Naive B cell (primary cell): ENCODE data around the gene TCF12. TPM values are rescaled to one million over a fixed set of nuclear protein-coding genes. Genes with fewer than 3 reads are reported as not detected.

Source experiments
- ATAC-seq, 2 donors: fragments of 150-1000 bp; cut with Tn5 transposase; 2 replicates each; pipeline ENCODE4 v1.10.0; 2021; ENCODE audit warnings: low read depth in 2 of 2, mild to moderate bottlenecking in 2 of 2, moderate library complexity in 2 of 2
- DNase-seq: peaks from one replicate; pipeline ENCODE4 v3.0.0; 2022
- H3K27ac Mint-ChIP-seq, 6 donors: one replicate each; pipeline ENCODE4 v1.8.0; 2020 to 2022; ENCODE audit warnings: mild to moderate bottlenecking in 6 of 6, mixed read lengths in 6 of 6, moderate library complexity in 5 of 6, inconsistent platforms in 2 of 6
- H3K27me3 Mint-ChIP-seq, 3 donors: one replicate each; pipeline ENCODE4 v1.8.0; 2021 to 2022; ENCODE audit warnings: mixed read lengths in 3 of 3, mild to moderate bottlenecking in 1 of 3
- H3K36me3 Mint-ChIP-seq, 2 donors: one replicate each; pipeline ENCODE4 v1.8.0; 2020 to 2022; ENCODE audit warnings: mixed read lengths in 2 of 2, inconsistent platforms in 1 of 2, mild to moderate bottlenecking in 1 of 2
- H3K4me1 Mint-ChIP-seq, 3 donors: one replicate each; pipeline ENCODE4 v1.8.0; 2020 to 2022; ENCODE audit warnings: mixed read lengths in 3 of 3, inconsistent platforms in 1 of 3, mild to moderate bottlenecking in 1 of 3, moderate library complexity in 1 of 3
- H3K4me3 Mint-ChIP-seq, 8 donors: one replicate each; pipeline ENCODE4 v1.8.0; 2020 to 2022; ENCODE audit warnings: mild to moderate bottlenecking in 8 of 8, mixed read lengths in 8 of 8, moderate library complexity in 8 of 8, inconsistent platforms in 2 of 8
- H3K9me3 Mint-ChIP-seq, 7 donors: one replicate each; pipeline ENCODE4 v1.8.0; 2020 to 2022; ENCODE audit warnings: mixed read lengths in 7 of 7, mild to moderate bottlenecking in 5 of 7, inconsistent platforms in 2 of 7, moderate library complexity in 1 of 7
- polyA plus RNA-seq, 6 donors: library from polyadenylated mRNA; unstranded; fragments of 300-500 nt; fragmentation: Illumina TruSeq; gene quantifications; one replicate each; pipeline ENCODE4 v1.2.3, GENCODE V29; 2021; ENCODE audit warnings: low read depth in 6 of 6

Gene TCF12
- polyA plus RNA-seq, 6 donors from 2014 or later, result 42.0 to 70.9 (median 56.1) TPM

DNA sequence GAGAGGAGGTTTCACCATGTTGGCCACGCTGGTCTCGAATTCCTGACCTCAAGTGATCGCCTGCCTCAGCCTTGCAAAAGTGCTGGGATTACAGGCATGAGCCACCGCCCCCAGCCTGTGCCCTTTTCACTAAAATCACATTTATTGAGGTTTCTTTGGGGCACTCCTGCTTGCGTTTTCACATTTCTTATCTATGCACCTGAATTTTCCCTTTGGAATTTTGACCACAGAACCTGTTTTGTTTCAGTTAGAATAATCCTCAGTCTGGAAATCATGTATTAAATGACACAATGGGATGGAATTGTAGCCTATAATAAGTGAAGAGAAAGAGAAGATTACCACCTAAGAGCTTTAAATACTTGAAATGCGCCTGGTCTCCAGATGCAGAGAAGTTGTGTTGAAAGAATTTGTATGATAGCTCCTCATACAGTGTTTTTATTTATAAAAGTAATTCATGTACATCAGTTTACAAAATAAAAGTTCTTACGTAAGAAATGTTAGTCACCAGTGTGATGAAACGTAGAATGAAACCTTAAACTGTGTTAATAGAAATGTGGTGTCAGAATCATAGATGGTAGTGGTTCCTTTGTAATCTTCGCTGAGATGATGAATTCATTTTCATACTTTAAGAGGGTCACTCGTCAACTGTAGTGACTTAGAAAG is 107.0 kb downstream of the TCF12 start:
- Mint-ChIP-seq H3K9me3 (peaks cover 0 to 16% (median 6%) of the 10 kb centered on the region in 7 donors), H3K4me3 (no peak overlapping the region), H3K27me3 (no peaks in the 10 kb centered on the region), H3K4me1 (peaks cover 25 to 52% (median 47%) of the 10 kb centered on the region in 3 donors), H3K36me3 (peaks cover 7% of the 10 kb centered on the region in 2 donors), H3K27ac (no peak overlapping the region)
- DNase-seq (no peak), ATAC-seq (no peak)

DNA sequence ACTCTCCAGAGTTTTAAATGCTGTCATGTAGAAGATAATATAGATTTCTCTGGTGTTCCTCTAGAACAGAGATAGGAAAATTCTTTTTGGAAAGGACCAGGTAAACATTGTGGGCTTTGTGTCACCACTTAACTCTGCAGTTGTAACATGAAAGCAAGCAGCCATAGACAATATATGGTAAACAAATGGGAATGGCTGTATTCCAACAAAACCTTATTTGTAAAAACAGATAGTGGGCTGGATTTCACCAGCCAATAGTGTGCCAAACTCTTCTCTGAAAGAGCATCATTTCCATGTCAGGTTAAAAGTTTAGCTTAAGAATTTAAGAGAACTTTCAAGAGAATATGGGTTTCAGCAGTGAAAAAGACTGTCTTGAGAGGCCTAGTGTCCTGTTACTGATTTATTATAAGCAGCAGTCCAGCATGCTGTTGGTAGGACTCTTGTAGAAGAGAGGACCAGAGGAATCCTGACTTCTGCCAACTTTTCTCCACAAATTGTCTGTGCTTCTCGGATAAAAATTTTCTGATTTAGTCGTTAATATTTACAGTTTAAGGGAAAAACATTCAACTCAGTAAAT is 107.7 kb downstream of the TCF12 start:
- ATAC-seq (no peak), DNase-seq (no peak)
- H3K27me3 Mint-ChIP-seq, result no peaks in the 10 kb centered on the region
- peaks cover 0 to 16% (median 6%) of the 10 kb centered on the region in 7 donors for H3K9me3 Mint-ChIP-seq
- peaks cover 30 to 56% (median 47%) of the 10 kb centered on the region in 3 donors for H3K4me1 Mint-ChIP-seq
- H3K36me3 Mint-ChIP-seq, result peaks cover under 1 to 7% of the 10 kb centered on the region in 2 donors
- H3K4me3 Mint-ChIP-seq, result no peak overlapping the region
- H3K27ac Mint-ChIP-seq, result peak overlapping the region in 1 of 6 donors; percentile 9

DNA sequence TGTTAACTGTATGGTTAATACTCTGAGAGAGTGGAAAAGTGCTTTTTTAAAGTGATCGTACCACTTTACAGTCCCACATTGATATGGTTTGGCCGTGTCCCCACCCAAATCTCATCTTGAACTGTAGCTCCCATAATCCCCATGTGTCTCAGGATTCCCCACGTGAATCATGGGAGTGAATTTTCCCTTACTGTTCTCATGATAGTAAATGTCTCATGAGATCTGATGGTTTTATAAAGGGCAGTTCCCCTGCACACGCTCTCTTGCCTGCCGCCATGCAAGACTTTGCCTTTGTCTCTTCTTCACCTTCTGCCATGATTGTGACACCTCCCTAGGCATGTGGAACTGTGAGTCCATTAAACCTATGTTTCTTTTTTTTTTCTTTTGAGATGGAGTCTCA is 109.2 kb downstream of the TCF12 start:
- no peak for DNase-seq
- peaks cover 36 to 56% (median 53%) of the 10 kb centered on the region in 3 donors for H3K4me1 Mint-ChIP-seq
- H3K9me3 Mint-ChIP-seq, result peaks cover 0 to 12% (median under 1%) of the 10 kb centered on the region in 7 donors
- H3K4me3 Mint-ChIP-seq, result no peak overlapping the region
- H3K27ac Mint-ChIP-seq, result peak overlapping the region in 2 of 6 donors; percentile 16 to 27
- H3K36me3 Mint-ChIP-seq, result peaks cover 0 to 7% of the 10 kb centered on the region in 2 donors
- H3K27me3 Mint-ChIP-seq, result no peaks in the 10 kb centered on the region
- no peak for ATAC-seq

DNA sequence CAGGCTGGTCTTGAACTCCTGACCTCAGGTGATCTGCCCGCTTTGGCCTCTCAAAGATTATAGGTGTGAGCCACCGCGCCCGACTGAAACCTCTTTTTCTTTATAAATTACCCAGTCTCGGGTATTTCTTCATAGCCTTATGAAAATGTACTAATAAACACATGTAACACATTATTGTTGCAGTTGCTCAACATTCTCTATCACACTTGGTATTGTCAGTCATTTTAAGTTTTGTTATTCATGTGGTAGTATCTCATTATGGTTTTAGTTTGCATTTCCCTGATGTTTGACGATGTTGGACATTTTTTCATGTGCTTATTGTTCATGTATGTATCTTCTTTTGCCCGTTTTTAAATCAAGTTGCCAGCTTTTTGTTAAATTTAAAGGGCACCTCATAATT is 109.7 kb downstream of the TCF12 start:
- H3K27me3 Mint-ChIP-seq, result no peaks in the 10 kb centered on the region
- peak overlapping the region in 1 of 6 donors; percentile 63 for H3K27ac Mint-ChIP-seq
- peaks cover 0 to 7% of the 10 kb centered on the region in 2 donors for H3K36me3 Mint-ChIP-seq
- no peak for DNase-seq
- H3K4me3 Mint-ChIP-seq, result no peak overlapping the region
- peaks cover 0 to 7% (median 0%) of the 10 kb centered on the region in 7 donors for H3K9me3 Mint-ChIP-seq
- peaks cover 32 to 53% (median 53%) of the 10 kb centered on the region in 3 donors for H3K4me1 Mint-ChIP-seq
- no peak for ATAC-seq

DNA sequence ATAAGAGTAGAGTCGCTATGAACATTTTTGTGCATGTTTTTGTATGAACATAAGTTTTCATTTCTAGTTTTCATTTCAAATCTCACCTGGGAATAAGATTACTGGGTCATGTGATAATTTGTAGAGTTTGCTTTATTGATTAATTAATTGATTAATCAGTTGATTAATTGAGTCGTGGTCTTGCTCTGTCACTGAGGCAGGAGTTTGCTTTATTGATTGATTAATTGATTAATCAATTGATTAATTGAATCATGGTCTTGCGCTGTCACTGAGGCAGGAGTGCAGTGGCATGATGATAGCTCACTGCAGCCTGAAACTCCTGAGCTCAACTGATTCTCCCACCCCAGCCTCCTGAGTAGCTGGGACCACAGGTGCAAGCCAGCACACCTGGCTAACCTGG is 111.6 kb downstream of the TCF12 start:
- H3K9me3 Mint-ChIP-seq, result peaks cover 0 to 6% (median 0%) of the 10 kb centered on the region in 7 donors
- peak overlapping the region in 1 of 6 donors; percentile 25 for H3K27ac Mint-ChIP-seq
- peak overlapping the region in 1 of 8 donors; percentile 44 for H3K4me3 Mint-ChIP-seq
- H3K36me3 Mint-ChIP-seq, result peaks cover 0 to 7% of the 10 kb centered on the region in 2 donors
- peaks cover 31 to 50% (median 42%) of the 10 kb centered on the region in 3 donors for H3K4me1 Mint-ChIP-seq
- DNase-seq, result no peak
- no peaks in the 10 kb centered on the region for H3K27me3 Mint-ChIP-seq
- no peak for ATAC-seq

DNA sequence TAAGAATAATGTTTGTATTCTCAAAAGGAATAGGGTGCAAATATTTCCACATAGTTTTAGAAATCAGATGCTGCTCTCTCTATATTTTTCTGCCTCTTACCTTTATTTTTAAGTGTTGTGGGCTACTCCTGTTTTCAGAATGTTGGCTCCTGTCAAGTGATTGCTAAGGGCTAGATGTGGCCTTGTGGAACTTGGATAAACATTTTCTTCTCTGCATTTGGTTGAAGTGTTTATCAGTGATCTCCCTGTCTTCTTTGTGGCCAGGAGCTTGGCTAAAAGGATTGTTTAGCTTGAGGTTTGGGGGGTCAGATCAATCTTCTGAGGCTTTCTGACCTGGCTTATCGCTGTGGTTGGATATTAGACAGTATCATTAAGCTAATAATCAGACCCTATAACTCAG is 112.6 kb downstream of the TCF12 start:
- Mint-ChIP-seq H3K4me3 (no peak overlapping the region), H3K36me3 (peaks cover 0 to 7% of the 10 kb centered on the region in 2 donors), H3K9me3 (peaks cover 0 to 6% (median 0%) of the 10 kb centered on the region in 7 donors), H3K27me3 (no peaks in the 10 kb centered on the region), H3K4me1 (peaks cover 31 to 50% (median 47%) of the 10 kb centered on the region in 3 donors), H3K27ac (peak overlapping the region in 5 of 6 donors; percentile 1 to 81 (median 8))
- ATAC-seq (no peak), DNase-seq (no peak)

DNA sequence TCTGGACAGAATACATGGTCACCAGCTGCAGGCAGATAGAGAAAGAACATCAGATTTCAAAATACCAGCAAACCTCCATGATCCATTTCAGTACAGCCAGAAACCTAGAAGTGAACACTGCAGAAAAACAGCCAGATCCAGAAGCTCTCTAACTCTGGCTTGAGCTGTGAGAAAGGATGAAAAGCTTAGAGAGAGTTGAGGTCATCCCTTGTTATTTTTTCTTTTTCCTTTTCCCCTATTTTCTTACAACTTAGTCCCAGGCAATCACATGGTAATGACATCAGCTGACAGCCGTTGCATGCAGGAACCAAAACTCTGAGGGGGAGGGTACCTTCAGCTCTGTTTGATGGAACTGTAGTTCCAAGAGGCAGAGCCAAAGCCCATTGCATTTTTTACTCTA is 113.2 kb downstream of the TCF12 start:
- DNase-seq, result no peak
- peak overlapping the region in 5 of 6 donors; percentile 1 to 57 (median 8) for H3K27ac Mint-ChIP-seq
- ATAC-seq, result peak in 1 of 2 donors; percentile 13
- peaks cover 0 to 6% (median 0%) of the 10 kb centered on the region in 7 donors for H3K9me3 Mint-ChIP-seq
- H3K4me1 Mint-ChIP-seq, result peaks cover 35 to 53% (median 49%) of the 10 kb centered on the region in 3 donors
- peaks cover 0 to 7% of the 10 kb centered on the region in 2 donors for H3K36me3 Mint-ChIP-seq
- no peak overlapping the region for H3K4me3 Mint-ChIP-seq
- H3K27me3 Mint-ChIP-seq, result no peaks in the 10 kb centered on the region

DNA sequence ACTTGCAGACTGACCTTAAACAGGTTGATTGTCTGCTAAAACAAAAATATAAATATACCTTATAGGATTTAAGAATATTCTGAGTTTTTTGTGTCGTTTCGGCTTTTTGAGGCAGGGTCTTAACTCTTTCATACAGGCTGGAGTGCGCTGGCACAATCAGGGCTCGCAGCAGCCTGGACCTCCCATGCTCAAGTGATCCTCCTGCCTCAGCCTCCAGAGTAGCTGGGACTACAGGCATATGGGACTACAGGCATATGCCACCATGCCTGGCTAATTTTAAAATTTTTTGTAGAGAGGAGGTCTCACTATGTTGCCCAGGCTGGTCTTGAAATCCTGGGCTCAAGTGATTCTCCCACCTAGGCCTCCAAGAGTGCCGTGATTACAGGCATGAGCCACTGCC is 113.9 kb downstream of the TCF12 start:
- DNase-seq (no peak), ATAC-seq (no peak)
- Mint-ChIP-seq H3K36me3 (peaks cover 5 to 7% of the 10 kb centered on the region in 2 donors), H3K4me3 (no peak overlapping the region), H3K27me3 (no peaks in the 10 kb centered on the region), H3K9me3 (peaks cover 0 to 6% (median 0%) of the 10 kb centered on the region in 7 donors), H3K27ac (no peak overlapping the region), H3K4me1 (peaks cover 41 to 60% (median 56%) of the 10 kb centered on the region in 3 donors)

DNA sequence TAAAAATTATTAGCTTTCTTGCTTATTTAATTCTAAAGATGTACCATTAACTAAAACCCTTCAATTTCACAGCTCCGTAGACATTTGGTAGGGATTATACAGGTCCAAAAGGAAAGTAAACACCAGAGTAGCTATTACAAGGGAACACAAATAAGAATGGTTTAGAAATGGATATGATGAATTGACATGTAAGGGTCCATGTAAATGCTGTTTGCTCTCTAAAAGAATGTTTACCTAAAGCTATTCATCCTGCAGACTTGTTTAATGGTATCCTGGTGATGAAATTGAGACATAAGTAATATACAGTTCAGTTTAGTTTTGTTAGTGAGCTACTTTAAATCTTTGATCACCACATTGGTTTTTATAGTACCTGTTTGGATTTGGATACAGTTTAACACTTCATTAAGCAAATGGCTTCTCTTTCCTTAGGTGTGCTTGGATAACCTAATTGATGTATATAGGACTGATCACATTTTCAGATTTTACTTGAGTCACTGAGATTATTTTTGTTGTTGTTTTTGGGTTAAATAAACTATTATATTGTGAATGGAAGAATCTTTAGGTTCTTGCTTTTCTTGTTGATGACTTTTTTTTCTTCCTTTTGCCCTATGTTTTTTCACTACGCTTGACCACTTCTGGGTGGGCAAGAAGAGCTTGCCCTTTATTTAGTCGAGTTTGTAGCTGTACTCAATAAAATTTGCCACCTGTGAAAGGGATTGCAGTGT is 115.4 kb downstream of the TCF12 start:
- Mint-ChIP-seq H3K27me3 (no peaks in the 10 kb centered on the region), H3K27ac (peak overlapping the region in 1 of 6 donors; percentile 20), H3K4me3 (no peak overlapping the region), H3K4me1 (peaks cover 48 to 65% (median 64%) of the 10 kb centered on the region in 3 donors), H3K36me3 (peaks cover 0 to 5% of the 10 kb centered on the region in 2 donors), H3K9me3 (no peaks in the 10 kb centered on the region)
- ATAC-seq, result no peak
- no peak for DNase-seq

DNA sequence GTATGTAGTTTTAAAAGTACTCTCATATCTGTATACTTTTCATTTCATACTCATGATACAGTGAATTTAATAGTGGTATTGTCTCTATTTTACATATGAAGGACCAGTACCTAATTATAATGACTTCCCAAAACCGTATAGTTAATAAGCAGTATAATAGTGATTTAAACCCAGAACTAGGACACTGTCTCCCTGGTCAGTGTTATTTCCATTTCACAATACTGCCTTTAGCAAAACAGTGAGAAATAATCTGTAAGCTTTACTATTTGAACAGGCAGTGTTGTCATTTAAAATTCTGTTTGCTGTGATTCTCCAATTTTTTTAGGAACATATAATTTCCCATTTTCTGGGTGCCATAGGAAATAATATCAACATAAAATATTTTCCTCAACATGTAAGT is 116.2 kb downstream of the TCF12 start:
- DNase-seq (no peak), ATAC-seq (no peak)
- Mint-ChIP-seq H3K36me3 (peaks cover 0 to 5% of the 10 kb centered on the region in 2 donors), H3K4me1 (peaks cover 54 to 70% (median 69%) of the 10 kb centered on the region in 3 donors), H3K4me3 (no peak overlapping the region), H3K27ac (no peak overlapping the region), H3K27me3 (no peaks in the 10 kb centered on the region), H3K9me3 (no peaks in the 10 kb centered on the region)

DNA sequence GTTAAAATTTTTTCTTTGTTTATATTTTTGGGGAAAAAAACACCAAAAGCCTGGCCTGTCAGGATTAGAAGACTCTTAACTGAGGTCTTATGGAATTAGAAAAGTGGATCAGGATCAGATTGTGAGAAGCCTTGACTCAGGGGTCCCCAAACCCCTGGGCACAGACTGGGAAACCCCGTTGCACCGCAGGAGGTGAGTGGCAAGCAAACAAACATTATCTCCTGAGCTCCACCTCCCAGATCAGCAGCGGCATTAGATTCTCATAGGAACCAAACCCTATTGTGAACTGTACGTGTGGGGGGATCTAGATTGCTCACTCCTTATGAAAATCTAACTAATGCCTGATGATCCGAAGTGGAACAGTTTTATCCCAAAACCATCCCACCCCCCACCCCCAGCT is 117.2 kb downstream of the TCF12 start:
- ATAC-seq, result no peak
- Mint-ChIP-seq H3K9me3 (no peaks in the 10 kb centered on the region), H3K4me1 (peaks cover 59 to 73% (median 68%) of the 10 kb centered on the region in 3 donors), H3K4me3 (peak overlapping the region in 2 of 8 donors; percentile 10), H3K27ac (peak overlapping the region in 2 of 6 donors; percentile 51 to 82), H3K36me3 (peaks cover 0 to 5% of the 10 kb centered on the region in 2 donors), H3K27me3 (no peaks in the 10 kb centered on the region)
- DNase-seq, result no peak

DNA sequence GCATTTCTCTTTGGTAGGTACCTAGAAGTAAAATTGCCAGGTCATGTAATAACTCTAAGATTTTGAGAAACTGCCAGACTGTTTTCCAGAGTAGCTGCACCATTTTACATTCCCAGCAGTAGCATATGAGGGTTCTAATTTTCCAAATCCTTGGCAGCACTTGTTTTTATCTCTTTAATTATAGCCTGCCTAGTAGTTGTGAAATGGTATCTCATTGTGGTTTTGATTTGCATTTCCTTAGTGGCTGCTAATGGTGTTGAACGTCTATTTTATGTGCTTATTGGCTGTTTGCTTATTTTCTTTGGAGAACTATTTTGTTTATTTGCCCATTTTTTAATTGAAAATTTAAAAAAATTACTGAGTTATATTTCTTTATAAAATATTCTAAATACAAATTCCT is 117.9 kb downstream of the TCF12 start:
- H3K4me3 Mint-ChIP-seq, result no peak overlapping the region
- H3K36me3 Mint-ChIP-seq, result peaks cover 0 to 5% of the 10 kb centered on the region in 2 donors
- ATAC-seq (no peak), DNase-seq (no peak)
- H3K27ac Mint-ChIP-seq, result no peak overlapping the region
- H3K9me3 Mint-ChIP-seq, result no peaks in the 10 kb centered on the region
- H3K27me3 Mint-ChIP-seq, result no peaks in the 10 kb centered on the region
- H3K4me1 Mint-ChIP-seq, result peaks cover 52 to 67% (median 61%) of the 10 kb centered on the region in 3 donors

DNA sequence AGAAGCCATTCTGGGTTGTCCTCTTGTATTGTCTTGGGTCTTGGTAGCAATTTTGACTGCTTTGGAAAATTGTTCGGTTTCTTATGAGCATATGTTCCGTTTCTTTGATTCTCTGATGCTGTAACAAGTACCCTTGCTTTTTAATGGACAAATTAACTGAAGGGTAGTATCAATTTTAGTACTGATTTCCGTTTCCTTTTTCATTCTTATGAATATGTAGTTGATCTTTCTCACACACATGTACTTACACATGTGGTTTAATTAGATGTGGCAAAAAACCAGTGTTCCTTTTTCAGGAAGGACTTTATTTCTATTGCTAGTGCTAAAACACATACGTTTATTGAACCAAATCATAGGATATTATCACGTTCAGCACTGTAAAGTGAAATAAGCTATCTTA is 119.1 kb downstream of the TCF12 start:
- H3K27ac Mint-ChIP-seq, result peak overlapping the region in 1 of 6 donors; percentile 25
- peaks cover 47 to 59% (median 51%) of the 10 kb centered on the region in 3 donors for H3K4me1 Mint-ChIP-seq
- DNase-seq, result no peak

More for the DNA sequence above, 119.1 kb downstream of the TCF12 start:
- Mint-ChIP-seq H3K27me3 (no peaks in the 10 kb centered on the region), H3K9me3 (no peaks in the 10 kb centered on the region), H3K36me3 (peaks cover 0 to 5% of the 10 kb centered on the region in 2 donors), H3K4me3 (peak overlapping the region in 1 of 8 donors; percentile 16)
- no peak for ATAC-seq
